ENCODE measurements around the gene PIM2. TPM values are rescaled to one million over a fixed set of nuclear protein-coding genes. Genes with fewer than 3 reads are reported as not detected.

Gene PIM2
- total RNA-seq, 1 experiment from 2014 or later: 25.6 TPM

DNA sequence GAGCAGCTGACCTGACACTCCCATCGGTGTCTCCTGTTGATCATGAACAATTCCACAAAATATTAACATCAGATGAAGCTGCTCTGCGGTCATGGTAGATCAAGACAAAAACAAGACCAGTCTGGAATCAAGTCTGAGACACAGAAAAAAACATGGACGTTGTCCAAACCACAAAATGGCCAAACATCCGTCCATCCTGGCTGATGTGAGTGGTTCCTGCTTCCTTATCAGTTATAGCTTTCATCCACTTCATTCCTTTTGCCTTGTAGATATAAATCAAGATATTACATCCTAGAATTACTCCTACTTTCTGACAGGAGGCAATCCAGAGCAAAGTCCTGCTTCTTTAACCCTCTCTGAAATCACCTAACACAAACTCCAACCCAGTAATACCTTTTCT lies 54.6 kb downstream of the PIM2 start:
- Histone ChIP-seq H3K36me3 (ENCODE audit: low read depth, low read length) (no peaks in the 10 kb centered on the region), H3K4me2 (ENCODE audit: low read length) (peak overlapping the region; percentile 37), H3K4me1 (ENCODE audit: insufficient read depth, low read length) (peaks cover 20% of the 10 kb centered on the region), H3K9me2 (replicated peaks; ENCODE audit: low read length) (no peaks in the 10 kb centered on the region), H3K9ac (ENCODE audit: low read length) (no peak overlapping the region), H3K9me3 (ENCODE audit: low read length) (no peaks in the 10 kb centered on the region), H3K27me3 (ENCODE audit: low read length) (no peaks in the 10 kb centered on the region), H3K27ac (ENCODE audit: low read length) (no peak overlapping the region), H2AFZ (ENCODE audit: low read length) (no peak overlapping the region), H3F3A (ENCODE audit: low read length, unreplicated experiment) (no peaks in the 10 kb centered on the region), H3K4me3 (ENCODE audit: low read length) (no peak overlapping the region), H3K79me2 (ENCODE audit: low read length) (no peaks in the 10 kb centered on the region), H4K20me1 (ENCODE audit: low read length) (no peaks in the 10 kb centered on the region)
- CTCF ChIA-PET: no interaction called here
- intact Hi-C loops (cut with micrococcal nuclease): no loop called here
- POLR2A ChIA-PET (ENCODE audit: unreplicated experiment): no interaction called here
- no TSS peak for BruUV-seq (replicated peaks)
- peak; percentile 42 for DNase-seq
- no peak for TF ChIP-seq EZH2 (IDR thresholded peaks at IDR 0.05; ENCODE audit: low read length, unreplicated experiment)
- no peak for TF ChIP-seq EZH2phosphoT487 (IDR thresholded peaks at IDR 0.05; ENCODE audit: borderline replicate concordance, low read length)
- TF ChIP-seq, protein P1, sequence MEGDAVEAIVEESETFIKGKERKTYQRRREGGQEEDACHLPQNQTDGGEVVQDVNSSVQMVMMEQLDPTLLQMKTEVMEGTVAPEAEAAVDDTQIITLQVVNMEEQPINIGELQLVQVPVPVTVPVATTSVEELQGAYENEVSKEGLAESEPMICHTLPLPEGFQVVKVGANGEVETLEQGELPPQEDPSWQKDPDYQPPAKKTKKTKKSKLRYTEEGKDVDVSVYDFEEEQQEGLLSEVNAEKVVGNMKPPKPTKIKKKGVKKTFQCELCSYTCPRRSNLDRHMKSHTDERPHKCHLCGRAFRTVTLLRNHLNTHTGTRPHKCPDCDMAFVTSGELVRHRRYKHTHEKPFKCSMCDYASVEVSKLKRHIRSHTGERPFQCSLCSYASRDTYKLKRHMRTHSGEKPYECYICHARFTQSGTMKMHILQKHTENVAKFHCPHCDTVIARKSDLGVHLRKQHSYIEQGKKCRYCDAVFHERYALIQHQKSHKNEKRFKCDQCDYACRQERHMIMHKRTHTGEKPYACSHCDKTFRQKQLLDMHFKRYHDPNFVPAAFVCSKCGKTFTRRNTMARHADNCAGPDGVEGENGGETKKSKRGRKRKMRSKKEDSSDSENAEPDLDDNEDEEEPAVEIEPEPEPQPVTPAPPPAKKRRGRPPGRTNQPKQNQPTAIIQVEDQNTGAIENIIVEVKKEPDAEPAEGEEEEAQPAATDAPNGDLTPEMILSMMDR (conservative IDR thresholded peaks at IDR 0.05; ENCODE audit: low read depth, low read length): no peak
- ATAC-seq: no peak

Other genes starting within 250 kb of the PIM2 start
- 0.66 TPM in 1 of 2 replicates, not detected in the other for gene WAS, start 235.2 kb downstream of the PIM2 start, total RNA-seq (2014; rRNA removed)
- gene SUV39H1, start 222.3 kb downstream of the PIM2 start, total RNA-seq (2014; rRNA removed): 22.3 and 31.7 TPM in 2 replicates
- gene GLOD5, start 157.3 kb downstream of the PIM2 start, total RNA-seq (2014; rRNA removed): not detected in 2 replicates
- gene GATA1, start 132.4 kb downstream of the PIM2 start, total RNA-seq (2014; rRNA removed): not detected in 2 replicates
- gene HDAC6, start 117.0 kb downstream of the PIM2 start, total RNA-seq (2014; rRNA removed): 58.0 and 61.7 TPM in 2 replicates
- gene ERAS, start 92.5 kb downstream of the PIM2 start, total RNA-seq (2014; rRNA removed): not detected in 2 replicates
- gene PCSK1N, start 83.4 kb downstream of the PIM2 start, total RNA-seq (2014; rRNA removed): 135 and 177 TPM in 2 replicates
- gene TIMM17B, start 21.3 kb downstream of the PIM2 start, total RNA-seq (2014; rRNA removed): 101 and 119 TPM in 2 replicates
- 189 and 241 TPM in 2 replicates for gene PQBP1, start 21.1 kb downstream of the PIM2 start, total RNA-seq (2014; rRNA removed)
- gene SLC35A2, start 7.4 kb downstream of the PIM2 start, total RNA-seq (2014; rRNA removed): 46.6 and 46.8 TPM in 2 replicates
- gene OTUD5, start 38.6 kb upstream of the PIM2 start, total RNA-seq (2014; rRNA removed): 41.4 and 50.9 TPM in 2 replicates
- 0.51 and 0.86 TPM in 2 replicates for gene KCND1, start 52.8 kb upstream of the PIM2 start, total RNA-seq (2014; rRNA removed)
- gene GRIPAP1, start 83.2 kb upstream of the PIM2 start, total RNA-seq (2014; rRNA removed): 31.1 and 44.3 TPM in 2 replicates
- 46.9 and 56.9 TPM in 2 replicates for gene TFE3, start 124.3 kb upstream of the PIM2 start, total RNA-seq (2014; rRNA removed)
- gene CCDC120, start 140.0 kb upstream of the PIM2 start, total RNA-seq (2014; rRNA removed): 5.3 and 7.1 TPM in 2 replicates
- 0.07 and 0.69 TPM in 2 replicates for gene PRAF2, start 155.0 kb upstream of the PIM2 start, total RNA-seq (2014; rRNA removed)
- 27.2 and 34.8 TPM in 2 replicates for gene WDR45, start 160.9 kb upstream of the PIM2 start, total RNA-seq (2014; rRNA removed)
- 54.2 TPM in 2 replicates for gene GPKOW, start 204.7 kb upstream of the PIM2 start, total RNA-seq (2014; rRNA removed)
- 9.3 and 12.5 TPM in 2 replicates for gene MAGIX, start 243.7 kb upstream of the PIM2 start, total RNA-seq (2014; rRNA removed)

Data from PC-3 (cell line).